Measurements from ENCODE around the gene WDFY2.

Gene WDFY2

DNA sequence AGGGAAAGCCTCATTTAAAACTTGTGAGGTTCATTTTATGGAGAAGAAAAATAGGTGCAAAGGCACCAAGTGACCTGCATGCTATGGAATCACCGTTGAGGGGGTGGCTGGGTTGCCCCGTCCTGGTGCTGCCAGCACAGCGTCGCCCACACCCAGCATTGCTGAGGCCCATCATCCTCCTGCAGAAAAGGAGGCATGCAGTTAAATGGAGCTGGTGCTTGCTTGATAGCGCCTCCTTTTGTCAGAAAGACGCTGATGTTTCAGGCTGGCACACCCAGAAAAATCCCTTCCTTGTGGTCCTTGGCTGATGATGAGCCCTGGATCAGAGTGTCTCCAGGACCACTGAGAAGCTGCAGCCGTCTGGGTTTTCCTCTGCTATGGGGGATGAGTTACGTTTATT lies 182.8 kb downstream of the WDFY2 start:
- Histone ChIP-seq H3K4me1 (ENCODE audit: control insufficient read depth in 1 of 2, insufficient read depth in 1 of 2, low read depth in 1 of 2, low read length in 1 of 2) (peaks cover 9 to 11% of the 10 kb centered on the region in 2 experiments), H3K27me3 (no peaks in the 10 kb centered on the region), H3K4me3 (ENCODE audit: low read depth in 1 of 2, low read length in 1 of 2) (no peak overlapping the region), H3K9me3 (no peaks in the 10 kb centered on the region), H3K36me3 (peaks cover 88% of the 10 kb centered on the region), H3K27ac (no peak overlapping the region)
- TF ChIP-seq, protein P1, sequence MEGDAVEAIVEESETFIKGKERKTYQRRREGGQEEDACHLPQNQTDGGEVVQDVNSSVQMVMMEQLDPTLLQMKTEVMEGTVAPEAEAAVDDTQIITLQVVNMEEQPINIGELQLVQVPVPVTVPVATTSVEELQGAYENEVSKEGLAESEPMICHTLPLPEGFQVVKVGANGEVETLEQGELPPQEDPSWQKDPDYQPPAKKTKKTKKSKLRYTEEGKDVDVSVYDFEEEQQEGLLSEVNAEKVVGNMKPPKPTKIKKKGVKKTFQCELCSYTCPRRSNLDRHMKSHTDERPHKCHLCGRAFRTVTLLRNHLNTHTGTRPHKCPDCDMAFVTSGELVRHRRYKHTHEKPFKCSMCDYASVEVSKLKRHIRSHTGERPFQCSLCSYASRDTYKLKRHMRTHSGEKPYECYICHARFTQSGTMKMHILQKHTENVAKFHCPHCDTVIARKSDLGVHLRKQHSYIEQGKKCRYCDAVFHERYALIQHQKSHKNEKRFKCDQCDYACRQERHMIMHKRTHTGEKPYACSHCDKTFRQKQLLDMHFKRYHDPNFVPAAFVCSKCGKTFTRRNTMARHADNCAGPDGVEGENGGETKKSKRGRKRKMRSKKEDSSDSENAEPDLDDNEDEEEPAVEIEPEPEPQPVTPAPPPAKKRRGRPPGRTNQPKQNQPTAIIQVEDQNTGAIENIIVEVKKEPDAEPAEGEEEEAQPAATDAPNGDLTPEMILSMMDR (IDR thresholded peaks at IDR 0.05), result no peak

DNA sequence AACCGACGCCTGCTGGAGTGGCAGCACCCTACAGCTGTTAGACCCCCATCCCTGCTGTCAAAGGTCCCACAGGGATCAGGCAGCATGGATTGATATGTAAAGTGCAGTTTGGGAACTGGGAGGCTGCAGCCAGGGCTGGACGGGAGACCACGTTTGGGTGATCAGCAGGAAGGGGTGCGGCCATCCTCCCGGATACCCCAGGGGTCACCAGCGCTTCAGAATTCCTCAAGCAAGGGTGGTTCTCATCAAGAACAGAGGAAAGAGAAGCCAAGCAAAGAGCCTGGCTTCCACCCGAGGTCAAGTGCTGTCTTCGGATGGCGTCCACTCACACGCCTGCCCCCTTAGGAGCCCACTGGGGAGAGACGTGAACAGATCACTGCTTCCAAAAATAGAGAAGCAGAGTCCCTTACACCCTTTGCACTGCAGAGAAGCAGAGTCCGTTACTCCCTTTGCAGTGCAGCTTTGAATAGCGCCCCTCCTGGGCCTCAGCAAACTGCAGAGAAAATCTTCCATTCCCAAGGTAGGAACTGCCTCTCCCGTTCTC lies 184.2 kb downstream of the WDFY2 start:
- TF ChIP-seq, protein P1 (IDR thresholded peaks at IDR 0.05), result no peak
- Histone ChIP-seq H3K36me3 (peaks cover 83% of the 10 kb centered on the region), H3K9me3 (no peaks in the 10 kb centered on the region), H3K4me3 (ENCODE audit: low read depth in 1 of 2, low read length in 1 of 2) (no peak overlapping the region), H3K27me3 (peaks cover 10% of the 10 kb centered on the region), H3K4me1 (ENCODE audit: control insufficient read depth in 1 of 2, insufficient read depth in 1 of 2, low read depth in 1 of 2, low read length in 1 of 2) (peaks cover 9 to 11% of the 10 kb centered on the region in 2 experiments), H3K27ac (no peak overlapping the region)

DNA sequence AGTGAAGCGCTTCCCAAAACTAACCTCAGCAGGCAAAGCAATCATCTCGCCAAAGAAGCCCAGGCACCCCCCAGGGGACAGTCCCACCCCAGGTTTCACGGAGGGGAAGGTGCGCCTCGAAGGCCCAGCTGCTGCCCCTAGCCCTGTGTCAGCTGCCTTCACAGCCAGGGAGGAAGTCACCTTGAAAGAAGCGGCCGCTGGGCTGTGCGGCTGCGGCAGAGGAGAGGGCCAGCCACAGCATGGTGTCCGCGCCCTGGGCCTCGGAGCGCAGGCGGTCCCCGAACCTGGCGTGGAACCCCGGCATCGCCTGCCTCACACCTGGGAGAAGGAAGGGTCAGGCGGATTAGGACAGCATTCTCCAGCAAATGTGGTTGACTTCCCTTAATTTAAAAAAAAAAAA lies 184.7 kb downstream of the WDFY2 start:
- Histone ChIP-seq H3K9me3 (no peaks in the 10 kb centered on the region), H3K27ac (no peak overlapping the region), H3K27me3 (peaks cover 12% of the 10 kb centered on the region), H3K4me1 (ENCODE audit: control insufficient read depth in 1 of 2, insufficient read depth in 1 of 2, low read depth in 1 of 2, low read length in 1 of 2) (peaks cover 8 to 10% of the 10 kb centered on the region in 2 experiments), H3K36me3 (peaks cover 84% of the 10 kb centered on the region), H3K4me3 (ENCODE audit: low read depth in 1 of 2, low read length in 1 of 2) (no peak overlapping the region)
- TF ChIP-seq, protein P1 (IDR thresholded peaks at IDR 0.05), result no peak

DNA sequence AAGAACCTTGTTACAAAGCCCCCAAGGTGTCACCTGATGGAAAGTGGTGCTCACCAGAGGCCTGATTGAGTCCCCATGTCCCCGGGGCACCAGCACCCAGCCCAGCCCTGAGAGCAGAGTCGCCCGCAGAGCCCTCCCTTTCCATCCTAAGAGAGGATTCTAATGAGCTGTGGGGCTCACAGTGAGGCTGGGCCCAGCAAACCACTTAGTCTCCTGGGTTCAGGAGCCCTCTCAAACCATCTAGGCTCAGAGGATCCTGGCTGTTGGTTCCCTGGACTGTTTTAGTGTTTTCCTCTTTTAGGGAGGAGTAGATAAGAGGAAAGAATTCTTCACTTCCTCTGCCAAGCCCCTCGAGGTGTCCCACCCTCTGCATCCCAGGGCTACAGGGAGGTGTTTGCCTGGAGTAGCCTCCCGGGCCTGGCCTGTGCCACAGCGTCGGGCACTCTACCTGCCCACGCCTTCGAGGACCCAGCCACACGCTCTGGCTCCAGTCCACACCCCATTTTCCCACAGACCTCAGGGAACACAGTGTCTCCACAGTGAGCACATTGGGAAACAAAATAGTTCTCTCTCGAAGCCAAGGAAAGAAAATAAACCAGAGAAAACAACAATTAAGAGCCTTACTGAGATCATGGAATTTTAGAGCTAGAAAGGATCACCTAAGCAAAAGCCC lies 185.3 kb downstream of the WDFY2 start:
- peaks cover 77% of the 10 kb centered on the region for H3K36me3 ChIP-seq
- H3K4me3 ChIP-seq (ENCODE audit: low read depth in 1 of 2, low read length in 1 of 2), result no peak overlapping the region
- H3K27ac ChIP-seq, result no peak overlapping the region
- TF ChIP-seq, protein P1 (IDR thresholded peaks at IDR 0.05), result no peak
- peaks cover 2 to 4% of the 10 kb centered on the region in 2 experiments for H3K4me1 ChIP-seq (ENCODE audit: control insufficient read depth in 1 of 2, insufficient read depth in 1 of 2, low read depth in 1 of 2, low read length in 1 of 2)
- H3K9me3 ChIP-seq, result no peaks in the 10 kb centered on the region
- peaks cover 12% of the 10 kb centered on the region for H3K27me3 ChIP-seq

DNA sequence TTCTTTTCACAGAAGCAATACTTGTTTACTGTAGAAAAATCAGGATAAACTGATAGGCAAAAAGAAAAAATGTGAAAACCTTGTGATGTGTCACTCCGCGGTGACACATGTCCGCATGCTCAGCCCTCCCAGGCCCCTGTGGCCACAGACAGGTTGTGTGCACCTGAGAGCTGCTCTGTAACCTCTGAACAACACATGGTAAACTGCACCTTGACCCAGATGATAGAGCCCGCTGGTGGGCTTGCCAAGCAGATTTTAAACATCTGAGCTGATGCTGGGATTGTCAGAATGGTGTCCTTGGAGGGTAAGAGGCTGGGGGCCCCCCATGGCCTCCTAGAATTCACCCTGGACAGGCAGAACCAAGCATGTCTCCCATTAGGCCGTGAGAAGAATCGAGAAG lies 185.9 kb downstream of the WDFY2 start:
- H3K4me3 ChIP-seq (ENCODE audit: low read depth in 1 of 2, low read length in 1 of 2), result no peak overlapping the region
- peaks cover 72% of the 10 kb centered on the region for H3K36me3 ChIP-seq
- H3K9me3 ChIP-seq, result no peaks in the 10 kb centered on the region
- H3K4me1 ChIP-seq (ENCODE audit: control insufficient read depth in 1 of 2, insufficient read depth in 1 of 2, low read depth in 1 of 2, low read length in 1 of 2), result no peaks in the 10 kb centered on the region
- TF ChIP-seq, protein P1 (IDR thresholded peaks at IDR 0.05), result no peak
- no peak overlapping the region for H3K27ac ChIP-seq
- H3K27me3 ChIP-seq, result peaks cover 12% of the 10 kb centered on the region
